Measurements from ENCODE around the gene TCF4. TPM values are rescaled to one million over a fixed set of nuclear protein-coding genes. Genes with fewer than 3 reads are reported as not detected.

The TCF4 gene
- total and polyA plus RNA-seq, 4 donors, result 14.3 to 356 (median 73.0) TPM

- Histone ChIP-seq H3K9me3 (ENCODE audit: control insufficient read depth in 4 of 4, insufficient read depth in 3 of 4, low read length in 3 of 4) (no peaks in the 10 kb centered on the region), H3K4me1 (ENCODE audit: control insufficient read depth in 5 of 5, insufficient read depth in 5 of 5, low read length in 5 of 5) (peaks cover 4 to 35% (median 12%) of the 10 kb centered on the region in 5 donors), H3K9ac (ENCODE audit: insufficient read depth in 1 of 2, low read length in 2 of 2) (no peak overlapping the region), H3K27ac (ENCODE audit: low read depth in 1 of 2, low read length in 1 of 2) (peak overlapping the region in 1 of 2 donors; percentile 10), H3K27me3 (ENCODE audit: control insufficient read depth in 3 of 3, insufficient read depth in 3 of 3, low read length in 2 of 3) (no peaks in the 10 kb centered on the region), H3K36me3 (ENCODE audit: control insufficient read depth in 4 of 4, insufficient read depth in 4 of 4, low read length in 4 of 4) (peaks cover 0 to 3% (median under 1%) of the 10 kb centered on the region in 4 donors), H3K4me3 (no peak overlapping the region)
- no peak for ATAC-seq (ENCODE audit: insufficient read depth, low FRiP score)
- TF ChIP-seq CTCF (IDR thresholded peaks at IDR 0.05; ENCODE audit: control extremely low read depth, extremely low read depth), result no peak
- DNase-seq, result no peak
- WGBS, 2 donors, result 85 to 92% methylated on average over 4 of the region's 4 CpGs
Observed at GRCh38 chr18:55310044-55310676, 277.8 kb downstream of the TCF4 start.

- H3K4me1 ChIP-seq (ENCODE audit: control insufficient read depth in 5 of 5, insufficient read depth in 5 of 5, low read length in 5 of 5), result peaks cover 4 to 35% (median 11%) of the 10 kb centered on the region in 5 donors
- no peak for TF ChIP-seq CTCF (IDR thresholded peaks at IDR 0.05; ENCODE audit: control extremely low read depth, extremely low read depth)
- no peaks in the 10 kb centered on the region for H3K9me3 ChIP-seq (ENCODE audit: control insufficient read depth in 4 of 4, insufficient read depth in 3 of 4, low read length in 3 of 4)
- DNase-seq, result no peak
- no peak overlapping the region for H3K9ac ChIP-seq (ENCODE audit: insufficient read depth in 1 of 2, low read length in 2 of 2)
- no peak for ATAC-seq (ENCODE audit: insufficient read depth, low FRiP score)
- peaks cover 0 to 3% (median under 1%) of the 10 kb centered on the region in 4 donors for H3K36me3 ChIP-seq (ENCODE audit: control insufficient read depth in 4 of 4, insufficient read depth in 4 of 4, low read length in 4 of 4)
- H3K4me3 ChIP-seq, result no peak overlapping the region
- H3K27me3 ChIP-seq (ENCODE audit: control insufficient read depth in 3 of 3, insufficient read depth in 3 of 3, low read length in 2 of 3), result no peaks in the 10 kb centered on the region
- no peak overlapping the region for H3K27ac ChIP-seq (ENCODE audit: low read depth in 1 of 2, low read length in 1 of 2)
- WGBS, 2 donors, result 96% methylated on average over 4 of the region's 4 CpGs
Observed at GRCh38 chr18:55309249-55309648, 278.7 kb downstream of the TCF4 start.

- Histone ChIP-seq H3K9me3 (ENCODE audit: control insufficient read depth in 4 of 4, insufficient read depth in 3 of 4, low read length in 3 of 4) (no peaks in the 10 kb centered on the region), H3K27me3 (ENCODE audit: control insufficient read depth in 3 of 3, insufficient read depth in 3 of 3, low read length in 2 of 3) (no peaks in the 10 kb centered on the region), H3K36me3 (ENCODE audit: control insufficient read depth in 4 of 4, insufficient read depth in 4 of 4, low read length in 4 of 4) (peaks cover 0 to 3% (median under 1%) of the 10 kb centered on the region in 4 donors), H3K4me1 (ENCODE audit: control insufficient read depth in 5 of 5, insufficient read depth in 5 of 5, low read length in 5 of 5) (peaks cover 4 to 23% (median 7%) of the 10 kb centered on the region in 5 donors), H3K4me3 (no peak overlapping the region), H3K27ac (ENCODE audit: low read depth in 1 of 2, low read length in 1 of 2) (no peak overlapping the region), H3K9ac (ENCODE audit: insufficient read depth in 1 of 2, low read length in 2 of 2) (no peak overlapping the region)
- no peak for DNase-seq
- 77 to 79% methylated on average over 3 of the region's 3 CpGs for WGBS, 2 donors
- ATAC-seq (ENCODE audit: insufficient read depth, low FRiP score), result no peak
- TF ChIP-seq CTCF (IDR thresholded peaks at IDR 0.05; ENCODE audit: control extremely low read depth, extremely low read depth), result no peak
Observed at GRCh38 chr18:55307505-55307904, 280.5 kb downstream of the TCF4 start.

Data from lung (tissue), 12 donors.